ENCODE measurements around the gene FZD4.

The FZD4 gene

GRCh38 chr11:86906198-86906597 lies 49.0 kb downstream of the FZD4 start:
- Histone ChIP-seq H3K4me3 (ENCODE audit: low read depth, low read length) (no peak overlapping the region), H3K27me3 (0 out of 2 replicates have a peak, but pooled peaks cover 3% of the 10 kb centered on the region), H3K9me3 (no peaks in the 10 kb centered on the region), H3K4me1 (no peaks in the 10 kb centered on the region), H3K36me3 (no peaks in the 10 kb centered on the region)
- no peak for TF ChIP-seq CTCF (IDR thresholded peaks at IDR 0.05; ENCODE audit: low read depth, low read length)
- no peak for DNase-seq

- Histone ChIP-seq H3K36me3 (no peaks in the 10 kb centered on the region), H3K9me3 (no peaks in the 10 kb centered on the region), H3K4me1 (no peaks in the 10 kb centered on the region), H3K4me3 (ENCODE audit: low read depth, low read length) (no peak overlapping the region), H3K27me3 (0 out of 2 replicates have a peak, but pooled peaks cover 3% of the 10 kb centered on the region)
- no peak for TF ChIP-seq CTCF (IDR thresholded peaks at IDR 0.05; ENCODE audit: low read depth, low read length)
- no peak for DNase-seq
Measured at GRCh38 chr11:86905252-86905651, 49.9 kb downstream of the FZD4 start.

DNA sequence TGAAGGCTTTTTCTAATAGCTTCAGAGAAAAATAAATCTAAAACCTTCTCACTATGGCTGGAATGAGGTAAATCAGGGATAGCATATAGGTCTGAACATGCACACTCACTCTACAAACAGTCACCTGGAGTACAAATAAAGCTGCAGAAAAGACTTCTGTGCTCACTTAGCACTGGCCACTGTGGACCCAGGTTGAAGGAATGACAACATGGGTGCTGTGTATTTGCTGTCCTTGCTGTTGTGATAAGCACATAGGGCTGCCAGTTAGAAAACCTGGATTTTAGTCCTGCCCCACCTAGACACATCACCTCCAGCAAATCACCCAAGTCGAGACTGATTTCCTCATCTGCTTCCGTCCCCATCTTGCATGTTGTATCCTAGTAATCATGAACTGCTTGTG lies 51.2 kb downstream of the FZD4 start:
- DNase-seq, result no peak
- Histone ChIP-seq H3K27me3 (no peaks in the 10 kb centered on the region), H3K36me3 (no peaks in the 10 kb centered on the region), H3K4me1 (no peaks in the 10 kb centered on the region), H3K4me3 (ENCODE audit: low read depth, low read length) (no peak overlapping the region), H3K9me3 (no peaks in the 10 kb centered on the region)
- TF ChIP-seq CTCF (IDR thresholded peaks at IDR 0.05; ENCODE audit: low read depth, low read length), result no peak

GRCh38 chr11:86902345-86902744 lies 52.9 kb downstream of the FZD4 start:
- no peak for DNase-seq

GRCh38 chr11:86901599-86901998 lies 53.6 kb downstream of the FZD4 start:
- H3K9me3 ChIP-seq, result no peaks in the 10 kb centered on the region
- H3K4me1 ChIP-seq, result no peaks in the 10 kb centered on the region
- no peak for TF ChIP-seq CTCF (IDR thresholded peaks at IDR 0.05; ENCODE audit: low read depth, low read length)
- H3K36me3 ChIP-seq, result no peaks in the 10 kb centered on the region
- H3K27me3 ChIP-seq, result no peaks in the 10 kb centered on the region
- H3K4me3 ChIP-seq (ENCODE audit: low read depth, low read length), result no peak overlapping the region
- DNase-seq, result no peak

More at GRCh38 chr11:86902345-86902744, 52.9 kb downstream of the FZD4 start:
- TF ChIP-seq CTCF (IDR thresholded peaks at IDR 0.05; ENCODE audit: low read depth, low read length), result no peak
- Histone ChIP-seq H3K9me3 (no peaks in the 10 kb centered on the region), H3K27me3 (no peaks in the 10 kb centered on the region), H3K4me1 (no peaks in the 10 kb centered on the region), H3K36me3 (no peaks in the 10 kb centered on the region), H3K4me3 (ENCODE audit: low read depth, low read length) (no peak overlapping the region)

GRCh38 chr11:86900162-86900561 lies 55.0 kb downstream of the FZD4 start:
- Histone ChIP-seq H3K4me3 (ENCODE audit: low read depth, low read length) (no peak overlapping the region), H3K4me1 (no peaks in the 10 kb centered on the region), H3K36me3 (no peaks in the 10 kb centered on the region), H3K27me3 (no peaks in the 10 kb centered on the region), H3K9me3 (no peaks in the 10 kb centered on the region)
- TF ChIP-seq CTCF (IDR thresholded peaks at IDR 0.05; ENCODE audit: low read depth, low read length), result no peak
- DNase-seq, result no peak

Data from BE2C (cell line).